ENCODE measurements around the gene RGS16. TPM values are rescaled to one million over a fixed set of nuclear protein-coding genes. Genes with fewer than 3 reads are reported as not detected.
A peak's percentile ranks its signal among the peaks of the same experiment; 100 is the strongest.

Gene RGS16
- total and polyA plus RNA-seq, 2 donors from 2014 or later: 4.2 to 7.7 TPM

DNA sequence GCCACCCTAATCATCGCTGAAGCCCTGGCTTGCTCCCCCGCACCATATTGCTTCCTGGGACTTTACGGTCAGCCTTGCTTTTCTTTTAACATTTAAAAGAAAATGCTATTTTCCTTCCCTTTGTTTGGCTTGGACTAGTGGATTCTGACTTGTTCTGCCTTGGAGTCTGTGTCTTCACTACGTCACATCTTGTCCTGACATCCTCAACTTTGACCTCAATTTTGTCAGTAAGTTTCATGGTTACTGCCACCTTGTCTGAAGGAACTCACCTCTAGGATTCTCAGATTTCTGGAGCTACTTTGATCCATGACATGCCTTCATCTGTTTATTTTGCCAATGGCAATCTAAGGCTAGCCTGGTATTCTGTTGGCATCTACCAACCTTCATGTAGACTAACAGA, 19.4 kb downstream of the RGS16 start:
- DNase-seq (no peak), FAIRE-seq (no peak)
- H3K9ac ChIP-seq (ENCODE audit: low read length in 3 of 3): no peak overlapping the region
- TF ChIP-seq, protein P1, sequence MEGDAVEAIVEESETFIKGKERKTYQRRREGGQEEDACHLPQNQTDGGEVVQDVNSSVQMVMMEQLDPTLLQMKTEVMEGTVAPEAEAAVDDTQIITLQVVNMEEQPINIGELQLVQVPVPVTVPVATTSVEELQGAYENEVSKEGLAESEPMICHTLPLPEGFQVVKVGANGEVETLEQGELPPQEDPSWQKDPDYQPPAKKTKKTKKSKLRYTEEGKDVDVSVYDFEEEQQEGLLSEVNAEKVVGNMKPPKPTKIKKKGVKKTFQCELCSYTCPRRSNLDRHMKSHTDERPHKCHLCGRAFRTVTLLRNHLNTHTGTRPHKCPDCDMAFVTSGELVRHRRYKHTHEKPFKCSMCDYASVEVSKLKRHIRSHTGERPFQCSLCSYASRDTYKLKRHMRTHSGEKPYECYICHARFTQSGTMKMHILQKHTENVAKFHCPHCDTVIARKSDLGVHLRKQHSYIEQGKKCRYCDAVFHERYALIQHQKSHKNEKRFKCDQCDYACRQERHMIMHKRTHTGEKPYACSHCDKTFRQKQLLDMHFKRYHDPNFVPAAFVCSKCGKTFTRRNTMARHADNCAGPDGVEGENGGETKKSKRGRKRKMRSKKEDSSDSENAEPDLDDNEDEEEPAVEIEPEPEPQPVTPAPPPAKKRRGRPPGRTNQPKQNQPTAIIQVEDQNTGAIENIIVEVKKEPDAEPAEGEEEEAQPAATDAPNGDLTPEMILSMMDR (IDR thresholded peaks at IDR 0.05; ENCODE audit: borderline replicate concordance, extremely low read depth, insufficient read depth): no peak
- H3K36me3 ChIP-seq (ENCODE audit: control insufficient read depth in 2 of 3, insufficient read depth in 3 of 3, low read length in 3 of 3): peaks cover 0 to 18% (median 5%) of the 10 kb centered on the region in 3 donors
- no peaks in the 10 kb centered on the region for H3K27me3 ChIP-seq (ENCODE audit: control insufficient read depth, insufficient read depth, low read length)
- intact Hi-C loops (cut with DNase I): no loop called here
- H3K27ac ChIP-seq (ENCODE audit: low read depth in 2 of 2, low read length in 2 of 2): no peak overlapping the region
- H3K4me1 ChIP-seq (ENCODE audit: control insufficient read depth in 2 of 3, insufficient read depth in 2 of 3, low read depth in 1 of 3, low read length in 3 of 3): peaks cover 0 to 10% (median 7%) of the 10 kb centered on the region in 3 donors
- H3K9me3 ChIP-seq (ENCODE audit: control insufficient read depth in 2 of 3, insufficient read depth in 1 of 3, low read length in 3 of 3): no peaks in the 10 kb centered on the region
- H3K4me3 ChIP-seq (ENCODE audit: low read length in 3 of 3): no peak overlapping the region

DNA sequence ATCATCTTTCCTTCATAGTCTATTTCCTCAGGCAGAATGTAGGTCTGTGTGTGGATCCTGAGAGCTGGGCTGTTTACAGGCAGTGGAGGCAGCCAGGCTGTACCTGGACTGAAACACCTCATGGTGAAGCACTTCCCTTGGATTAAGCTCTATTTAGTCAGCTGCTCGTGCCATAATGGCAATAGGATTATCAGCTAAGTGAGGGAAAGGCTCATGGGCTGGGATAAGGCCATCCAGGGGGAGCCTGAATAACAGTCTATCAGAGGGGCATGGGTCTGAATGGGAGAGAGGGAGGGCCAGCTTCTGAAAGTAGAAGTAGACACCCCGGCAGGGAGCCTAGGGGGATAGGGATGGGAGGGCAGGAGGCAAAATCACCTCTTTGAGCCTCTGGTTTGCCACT, 23.5 kb downstream of the RGS16 start:
- no peak overlapping the region for H3K27ac ChIP-seq (ENCODE audit: low read depth in 2 of 2, low read length in 2 of 2)
- no peaks in the 10 kb centered on the region for H3K27me3 ChIP-seq (ENCODE audit: control insufficient read depth, insufficient read depth, low read length)
- no peak overlapping the region for H3K4me3 ChIP-seq (ENCODE audit: low read length in 3 of 3)
- TF ChIP-seq, protein P1 (IDR thresholded peaks at IDR 0.05; ENCODE audit: borderline replicate concordance, extremely low read depth, insufficient read depth): no peak
- FAIRE-seq: no peak
- H3K36me3 ChIP-seq (ENCODE audit: control insufficient read depth in 2 of 3, insufficient read depth in 3 of 3, low read length in 3 of 3): peaks cover 0 to 29% (median 11%) of the 10 kb centered on the region in 3 donors
- intact Hi-C loops (cut with DNase I): no loop called here
- peaks cover 0 to 5% (median 0%) of the 10 kb centered on the region in 3 donors for H3K4me1 ChIP-seq (ENCODE audit: control insufficient read depth in 2 of 3, insufficient read depth in 2 of 3, low read depth in 1 of 3, low read length in 3 of 3)
- no peak for DNase-seq
- no peaks in the 10 kb centered on the region for H3K9me3 ChIP-seq (ENCODE audit: control insufficient read depth in 2 of 3, insufficient read depth in 1 of 3, low read length in 3 of 3)
- H3K9ac ChIP-seq (ENCODE audit: low read length in 3 of 3): no peak overlapping the region

- Histone ChIP-seq H3K4me3 (ENCODE audit: low read length in 3 of 3) (no peak overlapping the region), H3K36me3 (ENCODE audit: control insufficient read depth in 2 of 3, insufficient read depth in 3 of 3, low read length in 3 of 3) (peaks cover 0 to 24% (median 15%) of the 10 kb centered on the region in 3 donors), H3K27me3 (ENCODE audit: control insufficient read depth, insufficient read depth, low read length) (no peaks in the 10 kb centered on the region), H3K27ac (ENCODE audit: low read depth in 2 of 2, low read length in 2 of 2) (no peak overlapping the region), H3K9me3 (ENCODE audit: control insufficient read depth in 2 of 3, insufficient read depth in 1 of 3, low read length in 3 of 3) (no peaks in the 10 kb centered on the region), H3K9ac (ENCODE audit: low read length in 3 of 3) (no peak overlapping the region), H3K4me1 (ENCODE audit: control insufficient read depth in 2 of 3, insufficient read depth in 2 of 3, low read depth in 1 of 3, low read length in 3 of 3) (peaks cover 0 to 3% (median 0%) of the 10 kb centered on the region in 3 donors)
- FAIRE-seq (no peak), DNase-seq (peak in 2 of 5 donors; percentile 6 to 23)
- intact Hi-C loops (cut with DNase I): no loop called here
- TF ChIP-seq, protein P1 (IDR thresholded peaks at IDR 0.05; ENCODE audit: borderline replicate concordance, extremely low read depth, insufficient read depth): no peak
Measured at GRCh38 chr1:182575540-182576149, 28.5 kb downstream of the RGS16 start.

All from kidney (tissue), 14 donors.